ENCODE results near the gene WFS1.

WFS1 gene

GRCh38 chr4:6281436-6282313, 12.0 kb downstream of the WFS1 start:
- DNase-seq, result no peak

DNA sequence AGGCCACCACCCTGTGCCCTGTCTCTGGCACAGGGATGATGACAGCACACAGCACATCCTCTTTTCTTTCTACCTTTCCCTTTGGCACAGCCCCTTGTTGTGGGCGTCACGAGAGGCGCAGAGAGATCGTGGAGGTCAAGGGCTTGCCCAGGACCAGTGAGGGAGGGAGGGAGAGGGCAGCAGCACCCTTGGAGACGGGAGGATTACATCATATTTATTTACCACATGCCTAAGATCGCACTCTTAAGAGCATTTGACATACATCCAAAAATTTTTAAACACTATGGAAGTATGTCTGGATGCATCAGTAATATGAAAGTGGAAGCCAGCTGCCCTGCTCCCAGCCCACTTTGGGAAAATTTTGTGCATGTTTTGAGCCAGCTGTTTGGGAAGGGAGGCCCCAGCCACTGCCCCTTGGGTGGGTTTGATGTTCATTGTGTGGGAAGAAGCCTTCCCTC, 12.7 kb downstream of the WFS1 start:
- no peak for DNase-seq

- no peak for DNase-seq
Observed at GRCh38 chr4:6283282-6283681, 13.6 kb downstream of the WFS1 start.

DNA sequence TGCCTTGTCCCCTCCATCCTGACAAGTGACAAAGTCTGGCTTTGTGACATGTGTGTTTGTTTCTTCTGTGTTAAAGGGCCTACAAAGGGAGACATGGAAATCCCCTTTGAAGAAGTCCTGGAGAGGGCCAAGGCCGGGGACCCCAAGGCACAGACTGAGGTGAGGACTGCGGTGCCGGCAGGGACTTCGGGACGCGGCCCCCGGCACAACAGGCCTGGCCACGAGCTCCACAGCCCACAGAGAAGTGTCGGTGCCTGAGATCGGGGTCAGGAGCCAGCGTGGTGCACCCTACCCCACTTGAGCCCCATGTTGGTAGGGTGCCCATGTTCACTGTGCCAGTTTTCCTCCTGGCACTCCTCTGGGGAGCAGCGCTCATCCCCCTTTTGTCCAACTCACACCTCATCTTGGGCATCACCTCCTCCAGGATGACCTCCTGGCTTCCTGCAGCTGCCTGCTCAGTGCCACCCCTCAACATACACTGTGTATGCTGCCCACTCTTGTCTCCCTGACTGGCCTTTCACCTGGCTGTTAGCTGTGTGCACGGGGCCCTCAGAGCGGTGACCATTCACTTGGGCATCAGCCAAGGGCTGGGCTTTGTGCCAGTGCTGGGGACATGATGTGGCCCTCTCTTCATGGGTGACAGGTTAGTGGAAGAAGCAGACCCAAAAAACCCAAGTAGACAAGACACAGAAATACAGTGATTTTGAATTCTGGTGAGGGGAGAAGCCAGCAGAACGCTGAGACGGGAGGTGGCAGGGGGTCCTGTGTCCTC, 17.6 kb downstream of the WFS1 start:
- DNase-seq, result no peak

DNA sequence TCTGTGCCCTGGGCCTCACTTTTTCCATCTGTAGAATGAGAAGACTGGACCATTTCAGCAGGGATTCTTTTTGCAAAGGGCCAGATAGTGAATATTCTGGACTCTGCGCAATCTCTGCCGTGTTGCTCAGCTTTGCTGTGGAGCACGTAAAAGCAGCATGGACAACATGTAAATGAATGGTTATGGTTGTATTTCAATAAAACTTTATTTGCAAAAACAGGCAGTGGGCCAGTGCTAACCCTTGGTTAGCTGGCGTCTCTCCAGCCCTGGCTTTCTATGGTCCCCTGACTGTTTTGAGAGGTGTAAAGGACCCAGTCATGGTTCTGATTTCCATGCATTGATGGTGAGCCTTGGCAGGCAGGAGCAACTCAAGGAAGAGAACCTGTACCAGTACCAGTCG, 18.7 kb downstream of the WFS1 start:
- DNase-seq, result no peak

- no peak for DNase-seq
Observed at GRCh38 chr4:6288871-6289270, 19.2 kb downstream of the WFS1 start.

GRCh38 chr4:6290256-6290655, 20.6 kb downstream of the WFS1 start:
- no peak for DNase-seq

- no peak for DNase-seq
Observed at GRCh38 chr4:6290769-6291547, 21.3 kb downstream of the WFS1 start.

- no peak for DNase-seq
Observed at GRCh38 chr4:6291784-6292297, 22.2 kb downstream of the WFS1 start.

- DNase-seq, result no peak
Observed at GRCh38 chr4:6292376-6293096, 22.9 kb downstream of the WFS1 start.

DNA sequence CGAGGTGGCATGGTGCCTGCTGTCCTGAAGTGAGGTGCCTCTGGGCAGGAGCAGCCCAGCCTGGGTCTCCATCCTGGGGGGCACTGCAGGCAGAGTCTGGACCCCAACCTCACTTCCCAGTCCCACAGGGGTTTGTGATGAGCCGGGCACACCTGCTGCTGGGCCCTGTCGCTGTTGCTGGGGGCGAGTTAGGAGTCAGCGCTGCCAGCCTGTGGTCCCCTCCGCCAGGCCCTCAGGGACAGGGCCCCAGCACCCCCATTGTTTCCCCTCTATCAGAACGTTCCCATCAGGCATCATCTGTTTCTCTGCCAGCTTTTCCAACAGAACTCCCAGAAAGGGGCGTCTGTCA, 23.4 kb downstream of the WFS1 start:
- DNase-seq, result no peak

GRCh38 chr4:6293661-6294060, 24.0 kb downstream of the WFS1 start:
- no peak for DNase-seq

GRCh38 chr4:6294705-6295421, 25.2 kb downstream of the WFS1 start:
- DNase-seq, result no peak

DNA sequence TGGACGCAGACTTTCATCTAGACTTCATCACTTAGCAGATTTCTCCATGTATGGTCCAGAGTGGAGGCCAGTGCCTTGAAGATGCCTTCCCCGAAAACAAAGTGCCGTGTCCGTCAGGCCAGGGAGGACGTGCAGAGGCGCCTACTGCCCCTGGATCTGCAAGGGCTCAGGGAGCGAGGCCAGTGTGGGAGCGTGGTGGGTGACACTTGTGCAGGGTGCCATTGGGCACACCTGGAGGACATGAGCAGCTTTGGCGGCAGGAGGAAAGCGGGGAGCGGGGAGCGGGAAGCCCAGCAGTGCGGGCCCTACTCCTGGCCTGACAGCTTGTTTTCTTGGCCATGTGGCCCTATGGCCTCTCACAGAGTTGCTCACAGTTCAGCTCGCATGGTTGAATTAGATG, 25.8 kb downstream of the WFS1 start:
- no peak for DNase-seq

DNA sequence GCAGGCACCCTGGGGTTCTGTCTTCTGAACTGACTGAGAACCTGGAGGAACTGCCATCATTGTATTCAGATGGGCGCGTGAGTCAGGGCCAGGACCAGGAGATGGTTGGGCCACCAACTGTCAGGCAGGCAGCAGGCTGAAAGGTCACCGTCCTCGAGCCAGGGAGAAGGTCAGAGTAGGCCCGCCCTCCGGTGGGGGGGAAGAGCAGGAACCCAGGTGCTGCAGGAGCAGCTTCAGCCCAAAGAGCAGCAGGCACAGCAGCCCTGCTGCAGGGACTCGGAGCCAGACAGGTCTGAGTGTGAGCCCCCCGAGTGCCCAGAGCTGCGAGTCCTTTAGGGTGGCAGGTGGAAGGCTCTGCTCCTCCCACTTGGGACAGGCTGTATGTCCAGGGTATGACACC, 26.4 kb downstream of the WFS1 start:
- DNase-seq, result no peak

- DNase-seq, result no peak
Observed at GRCh38 chr4:6297266-6297815, 27.7 kb downstream of the WFS1 start.

- peak; percentile 0 for DNase-seq
Observed at GRCh38 chr4:6298035-6298434, 28.4 kb downstream of the WFS1 start.

DNA sequence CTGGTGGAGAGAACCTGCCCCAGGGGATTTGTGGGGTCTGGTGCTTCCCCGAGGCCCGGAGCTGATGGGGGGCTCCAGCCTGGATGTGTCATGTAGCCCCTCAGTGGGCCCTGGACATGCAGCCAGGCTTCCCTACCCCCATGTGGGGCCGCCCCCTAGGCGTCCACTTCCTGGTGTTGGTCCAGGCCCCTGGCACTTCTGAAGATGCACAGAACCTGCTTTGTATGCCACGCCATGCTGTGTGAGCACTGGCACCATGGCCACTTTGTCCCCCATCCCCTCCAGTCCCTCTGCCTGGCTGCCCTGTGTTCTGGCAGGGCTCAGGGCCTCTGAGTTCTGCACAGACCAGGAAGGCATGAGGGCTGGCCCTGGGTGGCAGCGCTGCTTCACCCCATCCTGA, 29.2 kb downstream of the WFS1 start:
- DNase-seq, result no peak

DNA sequence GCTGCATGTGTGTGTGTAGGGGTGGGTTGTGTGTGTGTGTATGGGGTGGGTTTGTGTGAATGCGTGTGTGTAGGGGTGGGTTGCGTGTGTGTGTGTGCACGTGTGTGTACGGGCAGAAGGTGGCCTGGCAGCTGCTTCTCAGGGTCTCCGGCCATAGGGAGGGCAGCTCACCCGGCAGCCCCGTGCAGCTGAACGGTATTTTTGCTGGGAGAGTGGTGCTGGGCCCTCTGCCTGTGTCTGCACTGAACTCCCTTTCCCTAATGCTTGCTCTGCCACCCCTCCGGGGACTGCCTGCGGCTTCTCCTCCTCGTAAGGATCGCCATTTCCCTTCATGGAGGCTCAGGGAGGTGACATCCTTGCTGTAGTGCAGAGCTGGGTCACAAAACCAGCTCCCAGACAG, 30.2 kb downstream of the WFS1 start:
- DNase-seq, result no peak

GRCh38 chr4:6300359-6300758, 30.7 kb downstream of the WFS1 start:
- no peak for DNase-seq

GRCh38 chr4:6301051-6301731, 31.5 kb downstream of the WFS1 start:
- DNase-seq, result no peak
